H1 (cell line): ENCODE results near the gene MRAP2. TPM values are rescaled to one million over a fixed set of nuclear protein-coding genes. Genes with fewer than 3 reads are reported as not detected.

Experiments
- CTCF ChIA-PET: fragments of 300-600 bp; sonication (Branson Sonifier 250); formaldehyde crosslinking; loops from one replicate; lab custom pipeline; 2021; ENCODE audit not compliant: partially characterized antibody; lab: Charles Lee
- POLR2A ChIA-PET: fragments of 300-600 bp; sonication (Branson Sonifier 250); formaldehyde crosslinking; loops from one replicate; lab custom pipeline; 2021; ENCODE audit warnings: inconsistent platforms; ENCODE audit not compliant: partially characterized antibody; lab: Charles Lee
- DNase-seq, 2 experiments: peaks; one replicate each; pipeline versions ENCODE4 v3.0.0 to v3.0.0-alpha.2; 2010 to 2022; ENCODE audit warnings: low spot score in 2 of 2, low read depth in 1 of 2, mixed read lengths in 1 of 2
- FAIRE-seq: peaks from 2 replicates; lab custom pipeline; 2011; peaks lifted over from hg19 to GRCh38; lab: Jason Lieb, UNC
- H2AFZ ChIP-seq: 2 replicates; pipeline ENCODE4 v1.8.1; 2012; ENCODE audit warnings: low read length, inconsistent platforms
- H2AK5ac ChIP-seq: 2 replicates; pipeline ENCODE4 v1.6.1; 2013; ENCODE audit warnings: low read depth, low read length
- H2BK120ac ChIP-seq: replicated peaks from 2 replicates; pipeline ENCODE3; 2013; ENCODE audit warnings: low read depth, low read length, inconsistent platforms
- H2BK12ac ChIP-seq: 2 replicates; pipeline ENCODE4 v1.6.1; 2013; ENCODE audit warnings: low read depth, low read length
- H2BK15ac ChIP-seq: 2 replicates; pipeline ENCODE4 v1.6.1; 2013; ENCODE audit warnings: low read length
- H2BK20ac ChIP-seq: 2 replicates; pipeline ENCODE4 v1.6.1; 2013; ENCODE audit warnings: low read length
- H2BK5ac ChIP-seq: 2 replicates; pipeline ENCODE4 v1.6.1; 2013; ENCODE audit warnings: low read depth, low read length
- H3K14ac ChIP-seq: 2 replicates; pipeline ENCODE4 v1.6.1; 2013; ENCODE audit warnings: inconsistent platforms; ENCODE audit not compliant: insufficient read length
- H3K18ac ChIP-seq: 2 replicates; pipeline ENCODE4 v1.6.1; 2013; ENCODE audit warnings: low read length; ENCODE audit errors: extremely low read depth
- H3K23ac ChIP-seq: 2 replicates; pipeline ENCODE4 v1.6.1; 2013; ENCODE audit warnings: inconsistent platforms; ENCODE audit not compliant: insufficient read length
- H3K23me2 ChIP-seq: 2 replicates; pipeline ENCODE4 v1.6.1; 2013; ENCODE audit warnings: low read depth, low read length
- H3K27ac ChIP-seq: 2 replicates; pipeline ENCODE4 v1.6.1; 2011; ENCODE audit warnings: low read depth, low read length, inconsistent platforms
- H3K27me3 ChIP-seq, 4 experiments: replicated peaks in 1 of 4; 1 replicate in 1 of 4; 2 replicates in 3 of 4; pipeline versions ENCODE4 v1.6.1 to v1.8.1; 2011 to 2013; ENCODE audit warnings: low read length in 3 of 4, mild to moderate bottlenecking in 3 of 4, inconsistent platforms in 2 of 4, mixed read lengths in 2 of 4, moderate library complexity in 1 of 4; ENCODE audit not compliant: control insufficient read depth in 3 of 4, insufficient read depth in 3 of 4; ENCODE audit errors: extremely low read depth in 1 of 4
- H3K36me3 ChIP-seq, 4 experiments: 2 replicates each; pipeline versions ENCODE4 v1.6.1 to v1.8.1; 2011 to 2013; ENCODE audit warnings: mild to moderate bottlenecking in 4 of 4, low read length in 3 of 4, moderate library complexity in 2 of 4, control low read depth in 1 of 4, inconsistent platforms in 1 of 4; ENCODE audit not compliant: insufficient read depth in 4 of 4, control insufficient read depth in 2 of 4
- H3K4ac ChIP-seq: replicated peaks from 2 replicates; pipeline ENCODE3; 2013; ENCODE audit warnings: low read length, low read depth, mixed read lengths, inconsistent platforms; ENCODE audit not compliant: insufficient read length
- H3K4me1 ChIP-seq, 4 experiments: replicated peaks in 1 of 4; 1 replicate in 1 of 4; 2 replicates in 3 of 4; pipeline versions ENCODE4 v1.6.1 to v1.8.1; 2011 to 2013; ENCODE audit warnings: low read length in 3 of 4, inconsistent platforms in 2 of 4, mixed read lengths in 1 of 4; ENCODE audit not compliant: insufficient read depth in 4 of 4, control insufficient read depth in 3 of 4
- H3K4me2 ChIP-seq, 2 experiments: 2 replicates each; pipeline versions ENCODE4 v1.6.1 to v1.8.1; 2011 to 2013; ENCODE audit warnings: low read depth in 2 of 2, low read length in 2 of 2, control low read depth in 1 of 2, inconsistent platforms in 1 of 2, mild to moderate bottlenecking in 1 of 2; ENCODE audit not compliant: insufficient read depth in 1 of 2
- H3K4me3 ChIP-seq, 4 experiments: fragments of 200-600, 300-600 bp in 1 of 4; sonication (generic), shearing (Covaris generic), sonication (Bioruptor Twin) in 1 of 4; 2 replicates each; pipeline versions ENCODE4 v1.5.1 to v1.8.1; 2011 to 2016; ENCODE audit warnings: low read length in 4 of 4, low read depth in 3 of 4, control low read depth in 2 of 4, inconsistent platforms in 2 of 4, mild to moderate bottlenecking in 2 of 4, mixed read lengths in 1 of 4, moderate library complexity in 1 of 4; ENCODE audit not compliant: insufficient read depth in 2 of 4; ENCODE audit errors: extremely low read depth in 1 of 4
- H3K56ac ChIP-seq: replicated peaks from 2 replicates; pipeline ENCODE3; 2013; ENCODE audit warnings: low read depth, mild to moderate bottlenecking, mixed read lengths, low read length, inconsistent platforms; ENCODE audit not compliant: insufficient read length
- H3K79me1 ChIP-seq: 2 replicates; pipeline ENCODE4 v1.6.1; 2013; ENCODE audit warnings: low read depth, low read length, control low read depth
- H3K79me2 ChIP-seq, 2 experiments: 2 replicates each; pipeline versions ENCODE4 v1.6.1 to v1.8.1; 2012 to 2013; ENCODE audit warnings: low read length in 2 of 2, mild to moderate bottlenecking in 2 of 2, inconsistent platforms in 1 of 2; ENCODE audit not compliant: insufficient read depth in 2 of 2, control insufficient read depth in 1 of 2
- H3K9ac ChIP-seq, 4 experiments: replicated peaks in 1 of 4; 1 replicate in 1 of 4; 2 replicates in 3 of 4; pipeline versions ENCODE4 v1.6.1 to v1.8.1; 2011 to 2013; ENCODE audit warnings: low read depth in 3 of 4, low read length in 3 of 4, control low read depth in 2 of 4, mild to moderate bottlenecking in 2 of 4, moderate library complexity in 2 of 4, inconsistent platforms in 1 of 4; ENCODE audit errors: extremely low read depth in 1 of 4
- H3K9me3 ChIP-seq, 2 experiments: 2 replicates each; pipeline versions ENCODE4 v1.6.1 to v1.8.1; 2012 to 2013; ENCODE audit warnings: mild to moderate bottlenecking in 2 of 2, moderate library complexity in 2 of 2, control low read depth in 1 of 2, inconsistent platforms in 1 of 2, low read depth in 1 of 2, low read length in 1 of 2, mixed read lengths in 1 of 2; ENCODE audit not compliant: insufficient read depth in 2 of 2
- H4K20me1 ChIP-seq, 2 experiments: replicated peaks in 1 of 2; 2 replicates each; pipeline versions ENCODE3 to v1.8.1; 2011 to 2013; ENCODE audit warnings: inconsistent platforms in 2 of 2, low read length in 2 of 2, mild to moderate bottlenecking in 1 of 2; ENCODE audit not compliant: insufficient read depth in 2 of 2, control insufficient read depth in 1 of 2
- H4K5ac ChIP-seq: 2 replicates; pipeline ENCODE4 v1.6.1; 2013; ENCODE audit warnings: low read length, low read depth, mixed read lengths, inconsistent platforms; ENCODE audit not compliant: insufficient read length
- H4K8ac ChIP-seq: 2 replicates; pipeline ENCODE4 v1.8.0; 2013; ENCODE audit warnings: mild to moderate bottlenecking, moderate library complexity, low read length, inconsistent platforms; ENCODE audit not compliant: insufficient read depth; ENCODE audit errors: extremely low read depth
- H4K91ac ChIP-seq: replicated peaks from 2 replicates; pipeline ENCODE3; 2013; ENCODE audit warnings: low read length, mixed read lengths, inconsistent platforms; ENCODE audit not compliant: insufficient read length
- BRCA1 ChIP-seq: IDR thresholded peaks from 2 replicates; pipeline ENCODE4 v1.6.1; 2012; ENCODE audit warnings: low read depth, low read length, improper control_type of control experiment
- GTF2F1 ChIP-seq: IDR thresholded peaks from 2 replicates; pipeline ENCODE4 v1.6.1; 2012; ENCODE audit warnings: low read depth, low read length, improper control_type of control experiment, borderline replicate concordance
- RXRA ChIP-seq: IDR thresholded peaks from 2 replicates; pipeline ENCODE4 v1.6.1; 2011; ENCODE audit warnings: low read depth, mild to moderate bottlenecking, low read length, moderate library complexity; ENCODE audit not compliant: insufficient read depth
- SAP30 ChIP-seq: fragments of 300-600 bp; sonication (generic); IDR thresholded peaks from 2 replicates; pipeline ENCODE4 v1.7.1; 2012; ENCODE audit warnings: low read length, moderate library complexity, mild to moderate bottlenecking, inconsistent platforms; ENCODE audit not compliant: insufficient read depth, insufficient replicate concordance
- SIX5 ChIP-seq: IDR thresholded peaks from 2 replicates; pipeline ENCODE4 v1.6.1; 2011; ENCODE audit warnings: mild to moderate bottlenecking, low read depth, low read length
- SP4 ChIP-seq: IDR thresholded peaks from 2 replicates; pipeline ENCODE4 v1.6.1; 2012; ENCODE audit warnings: low read length, inconsistent platforms
- polyA plus RNA-seq, 7 experiments: library from polyadenylated mRNA; depleted of rRNA in 3 of 7; stranded (reverse) in 5 of 7; unstranded in 2 of 7; fragments of >200 nt in 5 of 7; fragments of 200-250 nt in 2 of 7; gene quantifications; 1 replicate in 5 of 7; 2 replicates in 1 of 7; 4 replicates in 1 of 7; pipeline versions ENCODE4 v1.2.1 to v1.2.3, GENCODE V29; 2011 to 2013; ENCODE audit warnings: missing spikeins in 2 of 7, mixed read lengths in 2 of 7
- total RNA-seq: library from RNA; stranded (reverse); fragmentation: NEBNext Ultra II Directional; extraction: Animal tissue kit (Norgen Biotek cat#: 25700); gene quantifications from 2 replicates; pipeline ENCODE4 v1.2.1, GENCODE V29; 2021
- TF ChIP-seq, protein P1 (sequence below): IDR thresholded peaks from 2 replicates; pipeline ENCODE4 v1.6.1; 2012; ENCODE audit warnings: low read length, inconsistent platforms

MRAP2 gene
- total and polyA plus RNA-seq, 2 of the 8 experiments (the other 6 are each of a cell fraction or from before 2014, with no cell fraction given), result 5.0 to 11.0 TPM

DNA sequence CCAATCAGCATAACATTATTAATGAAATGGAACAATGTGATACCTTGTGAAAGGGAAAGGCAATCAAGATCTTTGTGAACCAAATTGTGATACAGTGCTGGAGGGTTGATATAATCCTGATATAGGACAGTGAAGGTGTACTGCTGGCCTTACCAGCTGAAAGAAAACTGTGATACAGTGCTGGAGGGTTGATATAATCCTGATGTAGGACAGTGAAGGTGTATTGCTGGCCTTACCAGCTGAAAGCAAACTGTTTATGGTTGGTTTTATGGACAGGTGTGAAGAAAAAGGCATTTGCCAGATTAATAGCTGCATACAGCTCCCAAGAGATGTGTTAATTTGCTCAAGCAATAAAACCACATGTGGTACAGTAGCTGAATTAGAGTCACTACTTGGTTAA lies 73.9 kb downstream of the MRAP2 start:
- Histone ChIP-seq H3K56ac (no peak overlapping the region), H2BK12ac (no peak overlapping the region), H3K27ac (no peak overlapping the region), H3K9me3 (peaks cover 0 to 3% of the 10 kb centered on the region in 2 experiments; a peak in 1 of 4 replicates), H3K4me2 (no peak overlapping the region), H2AFZ (no peak overlapping the region), H2AK5ac (no peak overlapping the region), H3K23me2 (no peaks in the 10 kb centered on the region), H2BK20ac (no peak overlapping the region), H3K18ac (no peak overlapping the region), H4K91ac (no peak overlapping the region), H3K36me3 (no peaks in the 10 kb centered on the region), H4K20me1 (no peaks in the 10 kb centered on the region), H2BK15ac (no peak overlapping the region), H3K4ac (no peak overlapping the region), H3K27me3 (no peaks in the 10 kb centered on the region), H3K4me3 (no peak overlapping the region)
- DNase-seq, result no peak
- POLR2A ChIA-PET, result no interaction called here
- no peak for TF ChIP-seq RXRA
- TF ChIP-seq SAP30, result no peak
- TF ChIP-seq, protein P1, sequence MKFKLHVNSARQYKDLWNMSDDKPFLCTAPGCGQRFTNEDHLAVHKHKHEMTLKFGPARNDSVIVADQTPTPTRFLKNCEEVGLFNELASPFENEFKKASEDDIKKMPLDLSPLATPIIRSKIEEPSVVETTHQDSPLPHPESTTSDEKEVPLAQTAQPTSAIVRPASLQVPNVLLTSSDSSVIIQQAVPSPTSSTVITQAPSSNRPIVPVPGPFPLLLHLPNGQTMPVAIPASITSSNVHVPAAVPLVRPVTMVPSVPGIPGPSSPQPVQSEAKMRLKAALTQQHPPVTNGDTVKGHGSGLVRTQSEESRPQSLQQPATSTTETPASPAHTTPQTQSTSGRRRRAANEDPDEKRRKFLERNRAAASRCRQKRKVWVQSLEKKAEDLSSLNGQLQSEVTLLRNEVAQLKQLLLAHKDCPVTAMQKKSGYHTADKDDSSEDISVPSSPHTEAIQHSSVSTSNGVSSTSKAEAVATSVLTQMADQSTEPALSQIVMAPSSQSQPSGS, result no peak
- no peak for TF ChIP-seq SIX5
- no peak for TF ChIP-seq BRCA1
- TF ChIP-seq GTF2F1, result no peak
- no peak for TF ChIP-seq SP4
- TF ChIP-seq, all 59 proteins: peak for 0
- Histone ChIP-seq H3K23ac (no peak overlapping the region), H4K5ac (no peak overlapping the region), H3K79me1 (no peaks in the 10 kb centered on the region), H4K8ac (no peak overlapping the region), H3K9ac (no peak overlapping the region), H2BK5ac (no peak overlapping the region), H3K14ac (no peak overlapping the region), H3K4me1 (no peaks in the 10 kb centered on the region), H2BK120ac (no peak overlapping the region), H3K79me2 (no peaks in the 10 kb centered on the region)
- CTCF ChIA-PET, result no interaction called here
- no peak for FAIRE-seq
